HepG2 (cell line): Measurements from ENCODE around the gene RIIAD1. TPM values are rescaled to one million over a fixed set of nuclear protein-coding genes. Genes with fewer than 3 reads are reported as not detected.
A peak's percentile ranks its signal among the peaks of the same experiment; 100 is the strongest.

ENCODE experiments used
- FOXK1 ChIP-seq: sonication (generic); formaldehyde crosslinking; IDR thresholded peaks from 2 replicates; pipeline ENCODE4 v1.4.0; 2020; ENCODE audit warnings: low read depth, missing genetic modification reagents, borderline replicate concordance
- GATAD2A ChIP-seq: IDR thresholded peaks from 2 replicates; pipeline ENCODE4 v1.6.1; 2016
- HOXA7 ChIP-seq: sonication (generic); formaldehyde crosslinking; IDR thresholded peaks from 2 replicates; pipeline ENCODE4 v1.8.1; 2022; ENCODE audit warnings: mild to moderate bottlenecking, missing genetic modification reagents, moderate library complexity
- ISX ChIP-seq: sonication (generic); formaldehyde crosslinking; conservative IDR thresholded peaks from 2 replicates; pipeline ENCODE4 v1.5.0; 2020; ENCODE audit warnings: missing genetic modification reagents
- PITX1 ChIP-seq: sonication (generic); formaldehyde crosslinking; IDR thresholded peaks from 2 replicates; pipeline ENCODE4 v1.5.1; 2020; ENCODE audit warnings: mild to moderate bottlenecking, missing genetic modification reagents
- ZKSCAN8 ChIP-seq: IDR thresholded peaks from 2 replicates; pipeline ENCODE4 v1.6.1; 2016; ENCODE audit warnings: borderline replicate concordance, missing genetic modification reagents, missing compliant biosample characterization
- ZNF160 ChIP-seq: sonication (generic); formaldehyde crosslinking; IDR thresholded peaks from 2 replicates; pipeline ENCODE4 v1.8.0; 2022; ENCODE audit warnings: mild to moderate bottlenecking, inconsistent platforms, missing genetic modification reagents
- ZNF276 ChIP-seq: sonication (generic); formaldehyde crosslinking; IDR thresholded peaks from 2 replicates; pipeline ENCODE4 v1.4.0; 2020; ENCODE audit warnings: mild to moderate bottlenecking, low read depth, missing genetic modification reagents
- ZNF335 ChIP-seq: sonication (generic); formaldehyde crosslinking; IDR thresholded peaks from 2 replicates; pipeline ENCODE4 v1.4.0; 2020; ENCODE audit warnings: missing genetic modification reagents
- ZNF383 ChIP-seq: sonication (generic); formaldehyde crosslinking; IDR thresholded peaks from 2 replicates; pipeline ENCODE4 v1.4.0; 2020; ENCODE audit warnings: missing genetic modification reagents, mild to moderate bottlenecking, borderline replicate concordance
- ZNF513 ChIP-seq: sonication (generic); formaldehyde crosslinking; conservative IDR thresholded peaks from 2 replicates; pipeline ENCODE4 v1.5.0; 2020; ENCODE audit warnings: missing genetic modification reagents
- ZNF549 ChIP-seq: sonication (generic); formaldehyde crosslinking; IDR thresholded peaks from 2 replicates; pipeline ENCODE4 v1.5.0; 2020; ENCODE audit warnings: missing genetic modification reagents
- ZNF746 ChIP-seq: sonication (generic); formaldehyde crosslinking; IDR thresholded peaks from 2 replicates; pipeline ENCODE4 v1.8.0; 2022; ENCODE audit warnings: mild to moderate bottlenecking, missing genetic modification reagents
- polyA plus RNA-seq, 8 experiments: library from polyadenylated mRNA; depleted of rRNA in 3 of 8; stranded (reverse) in 7 of 8; unstranded in 1 of 8; fragments of >200 nt; fragmentation: Illumina TruSeq in 4 of 8; extraction: Trizol in 4 of 8; gene quantifications; 2 replicates each; pipeline versions ENCODE4 v1.2.1 to v1.2.3, GENCODE V29; 2011 to 2016; ENCODE audit warnings: low read depth in 4 of 8, missing spikeins in 1 of 8, mixed read lengths in 1 of 8; ENCODE audit not compliant: insufficient read depth in 1 of 8
- total RNA-seq, 5 experiments: library from RNA; depleted of rRNA; stranded (reverse); fragments of >200 nt; fragmentation: Illumina TruSeq; extraction: Trizol; gene quantifications; 2 replicates each; pipeline ENCODE4 v1.2.3, GENCODE V29; 2016; ENCODE audit warnings: low read depth in 1 of 5
- TF ChIP-seq, protein P1 (sequence below): sonication (generic); formaldehyde crosslinking; IDR thresholded peaks from 2 replicates; pipeline ENCODE4 v1.5.0; 2020; ENCODE audit warnings: mild to moderate bottlenecking, missing genetic modification reagents
- TF ChIP-seq, protein P2 (sequence below): sonication (generic); formaldehyde crosslinking; IDR thresholded peaks from 2 replicates; pipeline ENCODE4 v1.4.0; 2020; ENCODE audit warnings: missing genetic modification reagents
- TF ChIP-seq, protein P3 (sequence below): sonication (generic); formaldehyde crosslinking; IDR thresholded peaks from 2 replicates; pipeline ENCODE4 v1.4.0; 2020; ENCODE audit warnings: mild to moderate bottlenecking, missing genetic modification reagents

The RIIAD1 gene
- total and polyA plus RNA-seq, 2 of the 13 experiments (the other 11 are each of a cell fraction or from before 2014, with no cell fraction given): not detected

- TF ChIP-seq, protein P1, sequence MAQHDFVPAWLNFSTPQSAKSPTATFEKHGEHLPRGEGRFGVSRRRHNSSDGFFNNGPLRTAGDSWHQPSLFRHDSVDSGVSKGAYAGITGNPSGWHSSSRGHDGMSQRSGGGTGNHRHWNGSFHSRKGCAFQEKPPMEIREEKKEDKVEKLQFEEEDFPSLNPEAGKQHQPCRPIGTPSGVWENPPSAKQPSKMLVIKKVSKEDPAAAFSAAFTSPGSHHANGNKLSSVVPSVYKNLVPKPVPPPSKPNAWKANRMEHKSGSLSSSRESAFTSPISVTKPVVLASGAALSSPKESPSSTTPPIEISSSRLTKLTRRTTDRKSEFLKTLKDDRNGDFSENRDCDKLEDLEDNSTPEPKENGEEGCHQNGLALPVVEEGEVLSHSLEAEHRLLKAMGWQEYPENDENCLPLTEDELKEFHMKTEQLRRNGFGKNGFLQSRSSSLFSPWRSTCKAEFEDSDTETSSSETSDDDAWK (CRISPR knock-in tag): no peak
- TF ChIP-seq ZNF160 (CRISPR knock-in tag) (no peak), ZNF746 (CRISPR knock-in tag) (no peak), FOXK1 (CRISPR knock-in tag) (0 out of 2 replicates have a peak, but pooled peaks have one; percentile 23), ZNF383 (CRISPR knock-in tag) (no peak), ISX (CRISPR knock-in tag) (no peak), ZNF335 (no peak), GATAD2A (0 out of 2 replicates have a peak, but pooled peaks have one; percentile 29), HOXA7 (CRISPR knock-in tag) (no peak), ZNF513 (CRISPR knock-in tag) (no peak), ZNF549 (CRISPR knock-in tag) (no peak), ZNF276 (CRISPR knock-in tag) (no peak), PITX1 (0 out of 2 replicates have a peak, but pooled peaks have one; percentile 16), ZKSCAN8 (CRISPR knock-in tag) (no peak)
- TF ChIP-seq, protein P2, sequence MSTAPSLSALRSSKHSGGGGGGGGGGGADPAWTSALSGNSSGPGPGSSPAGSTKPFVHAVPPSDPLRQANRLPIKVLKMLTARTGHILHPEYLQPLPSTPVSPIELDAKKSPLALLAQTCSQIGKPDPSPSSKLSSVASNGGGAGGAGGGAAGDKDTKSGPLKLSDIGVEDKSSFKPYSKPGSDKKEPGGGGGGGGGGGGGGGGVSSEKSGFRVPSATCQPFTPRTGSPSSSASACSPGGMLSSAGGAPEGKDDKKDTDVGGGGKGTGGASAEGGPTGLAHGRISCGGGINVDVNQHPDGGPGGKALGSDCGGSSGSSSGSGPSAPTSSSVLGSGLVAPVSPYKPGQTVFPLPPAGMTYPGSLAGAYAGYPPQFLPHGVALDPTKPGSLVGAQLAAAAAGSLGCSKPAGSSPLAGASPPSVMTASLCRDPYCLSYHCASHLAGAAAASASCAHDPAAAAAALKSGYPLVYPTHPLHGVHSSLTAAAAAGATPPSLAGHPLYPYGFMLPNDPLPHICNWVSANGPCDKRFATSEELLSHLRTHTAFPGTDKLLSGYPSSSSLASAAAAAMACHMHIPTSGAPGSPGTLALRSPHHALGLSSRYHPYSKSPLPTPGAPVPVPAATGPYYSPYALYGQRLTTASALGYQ (CRISPR knock-in tag): no peak
- TF ChIP-seq, protein P3, sequence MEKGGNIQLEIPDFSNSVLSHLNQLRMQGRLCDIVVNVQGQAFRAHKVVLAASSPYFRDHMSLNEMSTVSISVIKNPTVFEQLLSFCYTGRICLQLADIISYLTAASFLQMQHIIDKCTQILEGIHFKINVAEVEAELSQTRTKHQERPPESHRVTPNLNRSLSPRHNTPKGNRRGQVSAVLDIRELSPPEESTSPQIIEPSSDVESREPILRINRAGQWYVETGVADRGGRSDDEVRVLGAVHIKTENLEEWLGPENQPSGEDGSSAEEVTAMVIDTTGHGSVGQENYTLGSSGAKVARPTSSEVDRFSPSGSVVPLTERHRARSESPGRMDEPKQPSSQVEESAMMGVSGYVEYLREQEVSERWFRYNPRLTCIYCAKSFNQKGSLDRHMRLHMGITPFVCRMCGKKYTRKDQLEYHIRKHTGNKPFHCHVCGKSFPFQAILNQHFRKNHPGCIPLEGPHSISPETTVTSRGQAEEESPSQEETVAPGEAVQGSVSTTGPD (CRISPR knock-in tag): no peak
Observed at GRCh38 chr1:151729157-151729965, 8.0 kb downstream of the RIIAD1 start (continued).
